ENCODE data around the gene KRTAP2-3.
"Not testable (repeated sequence)": the region's sequence is repeated elsewhere in the genome, so short reads cannot be mapped to it uniquely, and the experiment has no call there.

KRTAP2-3 gene, protein sequence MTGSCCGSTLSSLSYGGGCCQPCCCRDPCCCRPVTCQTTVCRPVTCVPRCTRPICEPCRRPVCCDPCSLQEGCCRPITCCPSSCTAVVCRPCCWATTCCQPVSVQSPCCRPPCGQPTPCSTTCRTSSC

DNA sequence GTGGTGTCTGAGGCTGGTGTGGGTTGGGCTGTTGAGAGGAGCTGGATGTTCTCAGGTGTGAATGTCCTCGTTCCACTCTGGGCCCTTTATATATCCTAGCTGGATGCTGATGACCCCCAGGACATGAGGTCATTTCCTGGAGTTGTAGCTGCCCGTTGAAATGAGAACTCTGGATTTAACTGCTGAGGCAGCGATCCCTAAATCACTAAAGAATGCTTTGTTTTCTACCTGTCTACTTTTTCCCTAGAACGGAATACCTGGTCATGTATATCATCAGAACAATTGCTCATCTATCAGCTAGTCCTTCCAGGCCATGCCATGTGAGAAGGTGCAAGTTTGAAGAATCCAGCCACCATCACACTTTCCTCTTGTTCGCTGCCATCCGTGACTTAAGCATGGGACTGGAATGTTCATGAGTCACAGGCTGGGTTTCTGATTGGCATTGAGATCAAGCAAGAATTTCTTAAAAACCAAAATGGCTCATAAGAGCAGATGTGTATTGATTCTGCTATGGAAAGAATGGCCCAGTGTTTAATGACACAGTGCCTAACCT, at the start of gene KRTAP2-3:
Gene KRTAP2-3, minus strand, starts transcription at position 63 of the 553 bp plus-strand sequence. CDS start 64 bp downstream, outside the sequence.
- no peak for DNase-seq (ENCODE audit: low read depth, low spot score)

DNA sequence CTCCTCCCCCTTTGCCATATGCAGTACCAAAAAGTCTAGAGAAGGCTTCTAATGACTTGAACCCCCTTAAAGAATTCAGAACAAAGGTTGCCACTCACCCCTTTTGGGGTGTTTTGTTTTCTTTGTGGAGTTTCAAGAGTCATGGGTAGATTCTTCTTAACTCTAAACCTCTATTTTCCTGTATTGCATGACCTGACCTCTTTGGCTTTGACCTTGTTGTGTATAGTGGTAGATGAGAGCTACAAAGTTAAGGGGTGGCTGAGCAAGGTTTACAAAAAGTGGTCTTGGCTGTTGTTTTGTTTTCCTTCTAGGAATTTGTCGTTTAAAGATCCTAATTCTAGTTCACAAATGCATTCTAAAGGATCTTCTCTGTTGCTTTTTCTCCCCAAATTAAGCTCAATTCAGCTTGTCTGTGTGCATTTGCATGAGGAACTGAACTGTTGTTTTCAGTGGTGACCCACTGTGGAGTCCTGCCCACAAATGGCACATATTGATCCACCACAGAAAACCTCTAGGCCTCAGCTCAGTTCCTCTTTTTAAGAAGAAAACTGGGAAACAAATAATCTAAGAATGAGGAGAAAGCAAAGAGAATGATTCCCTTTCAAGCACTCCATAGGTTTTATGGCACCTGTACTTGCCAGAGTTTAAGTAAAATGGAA, 48.9 kb upstream of the KRTAP2-3 start:
- not testable (repeated sequence) for DNase-seq (ENCODE audit: low read depth, low spot score)

DNA sequence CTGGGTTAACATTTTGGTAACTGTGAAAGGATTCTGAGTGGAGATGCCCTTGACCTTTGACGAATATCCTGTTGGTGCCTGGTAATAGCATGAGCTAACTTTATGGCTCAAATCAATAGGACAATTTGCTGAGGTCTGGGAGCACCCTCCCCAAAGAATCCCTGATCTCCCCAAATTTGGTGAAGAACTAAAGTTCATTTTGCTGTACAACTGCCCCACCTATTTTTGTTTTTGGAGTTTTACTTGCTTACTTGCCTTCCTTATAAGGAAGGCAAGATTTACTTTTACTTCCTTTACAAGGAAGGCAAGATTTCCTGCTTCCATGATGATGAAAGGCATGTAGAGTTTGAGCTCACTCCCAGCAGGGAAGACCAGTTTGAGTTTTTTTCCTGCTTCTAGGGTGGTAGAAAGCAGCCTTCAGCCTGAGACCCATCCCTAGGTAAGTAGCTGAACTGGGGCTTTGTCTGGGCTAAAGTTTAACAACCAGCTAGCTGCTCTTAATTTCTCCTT, 48.1 kb upstream of the KRTAP2-3 start:
- DNase-seq (ENCODE audit: low read depth, low spot score), result no peak

DNA sequence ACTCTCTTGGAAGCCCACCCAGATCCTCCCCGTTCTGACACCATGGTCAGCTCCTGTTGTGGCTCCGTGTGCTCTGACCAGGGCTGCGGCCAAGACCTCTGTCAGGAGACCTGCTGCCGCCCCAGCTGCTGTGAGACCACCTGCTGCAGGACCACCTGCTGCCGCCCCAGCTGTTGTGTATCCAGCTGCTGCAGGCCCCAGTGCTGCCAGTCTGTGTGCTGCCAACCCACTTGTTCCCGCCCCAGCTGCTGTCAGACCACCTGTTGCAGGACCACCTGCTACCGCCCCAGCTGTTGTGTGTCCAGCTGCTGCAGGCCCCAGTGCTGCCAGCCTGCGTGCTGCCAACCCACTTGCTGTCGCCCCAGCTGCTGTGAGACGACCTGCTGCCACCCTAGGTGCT, 45.4 kb upstream of the KRTAP2-3 start, which contains the start of gene KRTAP4-9:
Gene KRTAP4-9, plus strand, starts transcription at position 43 of the 400 bp plus-strand sequence. Its CDS starts 0 bp downstream, at position 43.
- not testable (repeated sequence) for DNase-seq (ENCODE audit: low read depth, low spot score)

DNA sequence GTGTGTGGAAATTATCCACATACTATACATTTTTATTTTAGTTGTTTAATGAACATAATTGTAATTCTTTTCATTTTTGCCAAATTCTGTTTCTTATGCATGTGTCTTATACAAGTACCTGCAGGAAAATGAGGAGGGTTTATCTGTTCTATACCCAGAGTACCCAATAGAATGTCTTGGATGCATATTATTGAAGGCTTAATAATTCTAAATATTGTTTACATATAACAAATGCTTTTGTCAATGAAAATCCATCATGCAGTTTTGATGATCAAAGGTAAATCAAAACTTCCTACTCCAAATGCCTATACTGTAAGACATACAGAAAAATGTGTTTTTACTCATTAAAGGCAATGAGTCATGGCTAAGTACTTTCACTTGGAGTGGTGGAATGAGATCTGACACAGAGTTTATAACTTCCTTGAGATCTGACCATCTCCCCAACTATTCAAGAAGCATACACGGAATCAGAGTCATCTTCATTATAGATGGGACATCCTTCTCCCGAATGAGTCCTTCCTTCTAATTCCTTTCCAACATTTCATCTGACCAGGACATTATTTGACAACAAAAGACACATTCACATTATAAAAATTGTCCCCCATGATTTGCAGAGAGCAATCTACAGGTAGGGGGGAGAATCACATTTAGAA, 44.6 kb upstream of the KRTAP2-3 start:
- not testable (repeated sequence) for DNase-seq (ENCODE audit: low read depth, low spot score)

DNA sequence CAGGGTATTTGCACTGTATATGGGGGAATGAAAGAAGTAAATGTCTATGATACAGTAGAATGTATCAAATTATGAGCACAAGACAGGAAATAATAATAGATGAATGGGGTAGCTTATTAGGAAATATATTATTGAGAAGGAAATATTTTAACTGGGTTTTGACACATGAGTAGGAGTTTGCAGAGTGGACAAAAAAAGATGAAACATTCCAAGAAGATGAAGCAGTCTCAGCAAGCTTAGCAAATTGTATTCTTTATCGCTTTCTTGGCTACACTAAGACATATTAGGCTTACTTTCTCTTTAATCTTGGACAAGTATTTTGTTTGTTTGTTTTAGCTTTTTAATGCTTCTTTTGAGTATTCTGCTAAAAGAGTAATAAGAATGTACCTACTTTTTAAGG, 44.0 kb upstream of the KRTAP2-3 start:
- DNase-seq (ENCODE audit: low read depth, low spot score), result no peak

DNA sequence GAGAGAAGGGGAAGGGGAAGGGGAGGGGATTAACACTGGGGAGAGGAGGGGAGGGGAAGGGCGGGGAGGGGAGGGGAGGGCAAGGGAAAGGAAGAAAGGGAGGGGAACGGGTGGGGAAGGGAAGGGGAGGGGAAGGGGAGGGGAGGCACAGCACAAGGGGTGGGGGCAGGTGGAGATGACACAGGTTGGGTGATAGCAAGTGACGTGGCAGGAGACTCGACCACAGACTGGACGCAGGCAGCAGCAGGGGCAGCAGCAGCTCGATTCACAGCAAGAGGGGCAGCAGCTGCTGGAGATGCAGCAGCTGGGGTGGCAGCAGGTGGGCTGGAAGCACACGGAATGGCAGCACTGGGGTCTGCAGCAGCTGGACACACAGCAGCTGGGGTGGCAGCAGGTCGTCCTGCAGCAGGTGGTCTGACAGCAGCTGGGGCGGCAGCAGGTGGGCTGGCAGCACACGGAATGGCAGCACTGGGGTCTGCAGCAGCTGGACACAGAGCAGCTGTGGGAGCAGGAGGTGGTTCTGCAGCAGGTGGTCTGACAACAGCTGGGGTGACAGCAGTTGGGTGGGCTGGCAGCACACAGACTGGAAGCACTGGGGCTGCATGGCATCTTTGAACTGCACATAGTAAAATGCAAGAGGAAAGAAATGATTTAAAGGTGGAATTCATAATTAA, 41.8 kb upstream of the KRTAP2-3 start, which contains the start of gene KRTAP4-16:
Gene KRTAP4-16, minus strand, starts transcription at position 624 of the 674 bp plus-strand sequence. Its CDS starts 0 bp downstream, at position 624.
- no peak for DNase-seq (ENCODE audit: low read depth, low spot score)

DNA sequence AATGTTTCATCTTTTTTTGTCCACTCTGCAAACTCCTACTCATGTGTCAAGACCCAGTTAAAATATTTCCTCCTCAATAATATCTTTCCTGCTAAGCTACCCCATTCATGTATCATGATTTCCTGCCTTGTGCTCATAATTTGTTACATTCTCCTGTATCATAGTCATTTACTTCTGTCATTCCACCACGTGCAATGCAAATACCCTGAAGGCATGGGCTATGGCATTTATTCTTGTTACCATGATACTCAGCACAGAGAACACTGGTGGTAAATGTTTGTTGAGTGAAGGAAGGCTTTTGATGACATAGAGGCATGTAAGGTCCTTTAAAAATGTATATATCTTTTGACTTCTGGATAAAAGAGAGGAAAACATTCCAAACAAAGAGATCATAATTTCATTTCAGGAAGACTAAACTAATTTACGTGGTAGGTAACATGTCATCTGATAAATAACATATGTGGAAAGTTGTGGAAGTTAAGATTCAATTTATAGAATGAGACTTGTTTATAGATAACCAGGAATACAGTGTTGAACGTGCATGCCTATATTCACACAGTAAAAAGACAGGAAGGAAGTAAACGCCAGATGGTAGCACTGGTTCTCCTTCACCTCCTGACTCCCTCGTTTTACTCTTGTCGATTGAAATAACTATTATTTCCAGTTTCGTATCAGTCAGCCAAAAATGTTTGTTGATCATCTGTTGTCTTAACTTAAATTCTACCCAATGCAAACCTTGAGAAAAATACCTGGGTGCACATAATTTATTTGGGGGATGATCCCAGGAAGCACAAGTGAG, 40.0 kb upstream of the KRTAP2-3 start:
- not testable (repeated sequence) for DNase-seq (ENCODE audit: low read depth, low spot score)

DNA sequence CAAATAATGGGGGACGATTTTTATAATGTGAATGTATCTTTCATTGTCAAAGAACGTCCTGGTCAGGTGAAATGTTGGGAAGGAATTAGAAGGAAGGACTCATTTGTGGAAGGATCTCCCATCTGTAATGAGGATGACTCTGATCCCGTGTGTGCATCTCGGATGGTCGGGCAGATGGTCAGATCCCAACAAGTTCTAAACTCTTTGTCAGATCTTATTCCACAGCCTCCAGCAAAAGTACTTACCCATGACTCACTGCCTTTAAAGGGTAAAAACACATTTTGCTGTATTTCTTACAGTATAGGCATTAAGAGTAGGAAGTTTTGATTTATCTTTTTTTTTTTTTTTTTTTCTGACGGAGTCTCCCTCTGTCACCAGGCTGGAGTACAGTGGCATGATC, 38.6 kb upstream of the KRTAP2-3 start:
- DNase-seq (ENCODE audit: low read depth, low spot score), result no peak

DNA sequence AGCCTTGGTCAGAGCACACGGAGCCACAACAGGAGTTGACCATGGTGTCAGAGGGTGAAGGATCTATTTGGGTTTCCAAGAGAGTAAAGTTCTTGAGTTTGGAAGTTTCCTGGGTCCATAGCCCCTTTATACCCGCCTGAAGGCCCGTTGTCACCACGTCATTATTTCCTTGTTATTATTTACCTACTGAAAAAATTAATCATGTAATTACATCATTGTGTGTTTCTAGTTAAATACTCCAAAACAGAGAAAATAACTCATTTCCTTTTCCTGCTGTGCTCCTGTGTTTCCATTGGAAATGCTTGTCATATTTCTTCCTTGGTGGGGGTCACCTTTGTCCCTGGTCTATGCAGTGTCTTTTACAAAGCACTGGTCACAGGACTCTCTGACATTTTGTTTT, 38.1 kb upstream of the KRTAP2-3 start, which contains the start of gene KRTAP4-8:
Gene KRTAP4-8, minus strand, starts transcription at position 101 of the 400 bp plus-strand sequence. Its CDS starts 58 bp downstream, at position 43.
- no peak for DNase-seq (ENCODE audit: low read depth, low spot score)

DNA sequence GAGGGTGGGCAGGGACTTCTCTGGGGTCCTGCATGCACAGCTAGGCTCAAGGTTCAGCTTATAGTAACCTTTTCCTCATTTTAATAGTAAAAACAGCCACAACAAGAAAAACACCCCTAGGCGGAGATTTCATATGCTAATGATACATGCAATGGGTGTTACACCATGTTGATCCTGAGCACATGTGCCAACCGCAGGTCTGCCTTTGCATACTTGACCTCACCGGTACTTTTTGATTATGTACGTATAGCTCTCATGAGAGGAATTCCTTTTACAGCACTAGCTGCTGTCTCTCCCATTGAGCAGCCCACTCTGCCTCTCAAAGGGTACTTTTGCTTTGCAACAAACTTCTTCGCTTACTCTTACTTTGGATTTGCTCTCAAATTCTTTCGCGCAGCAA, 36.1 kb upstream of the KRTAP2-3 start:
- DNase-seq (ENCODE audit: low read depth, low spot score), result no peak

DNA sequence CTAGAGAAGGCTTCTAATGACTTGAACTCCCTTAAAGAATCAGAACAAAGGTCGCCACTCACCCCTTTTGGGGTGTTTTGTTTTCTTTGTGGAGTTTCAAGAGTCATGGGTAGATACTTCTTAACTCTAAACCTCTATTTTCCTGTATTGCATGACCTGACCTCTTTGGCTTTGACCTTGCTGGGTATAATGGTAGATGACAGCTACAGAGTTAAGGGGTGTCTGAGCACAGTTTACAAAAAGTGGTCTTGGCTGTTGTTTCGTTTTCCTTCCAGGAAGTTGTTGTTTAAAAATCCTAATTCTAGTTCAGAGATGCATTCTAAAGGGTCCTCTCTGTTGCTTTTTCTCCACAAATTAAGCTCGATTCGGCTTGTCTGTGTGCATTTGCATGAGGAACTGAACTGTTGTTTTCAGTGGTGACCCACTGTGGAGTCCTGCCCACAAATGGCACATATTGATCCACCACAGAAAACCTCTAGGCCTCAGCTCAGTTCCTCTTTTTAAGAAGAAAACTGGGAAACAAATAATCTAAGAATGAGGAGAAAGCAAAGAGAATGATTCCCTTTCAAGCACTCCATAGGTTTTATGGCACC, 28.9 kb upstream of the KRTAP2-3 start:
- DNase-seq (ENCODE audit: low read depth, low spot score), result not testable (repeated sequence)

DNA sequence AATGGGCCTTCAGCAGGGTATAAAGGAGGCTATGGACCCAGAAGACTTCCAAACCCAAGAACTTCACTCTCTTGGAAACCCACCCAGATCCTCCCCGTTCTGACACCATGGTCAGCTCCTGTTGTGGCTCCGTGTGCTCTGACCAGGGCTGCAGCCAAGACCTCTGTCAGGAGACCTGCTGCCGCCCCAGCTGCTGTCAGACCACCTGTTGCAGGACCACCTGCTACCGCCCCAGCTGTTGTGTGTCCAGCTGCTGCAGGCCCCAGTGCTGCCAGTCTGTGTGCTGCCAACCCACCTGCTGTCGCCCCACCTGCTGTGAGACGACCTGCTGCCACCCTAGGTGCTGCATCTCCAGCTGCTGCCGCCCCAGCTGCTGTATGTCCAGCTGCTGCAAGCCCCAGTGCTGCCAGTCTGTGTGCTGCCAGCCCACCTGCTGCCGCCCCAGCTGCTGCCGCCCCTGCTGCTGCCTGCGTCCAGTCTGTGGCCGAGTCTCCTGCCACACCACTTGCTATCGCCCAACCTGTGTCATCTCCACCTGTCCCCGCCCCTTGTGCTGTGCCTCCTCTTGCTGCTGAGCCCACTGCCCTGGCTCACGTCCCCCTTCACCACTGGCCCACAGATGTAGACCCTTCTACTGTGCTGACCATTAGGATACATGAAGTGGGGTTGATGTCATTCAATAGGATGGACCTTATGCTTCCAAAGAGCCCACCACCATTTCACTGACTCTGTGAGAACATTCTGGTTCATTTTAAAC, 24.4 kb upstream of the KRTAP2-3 start, which contains the start of gene KRTAP4-7:
Gene KRTAP4-7, plus strand, starts transcription at position 51 of the 757 bp plus-strand sequence. Its CDS starts 57 bp downstream, at position 108.
- DNase-seq (ENCODE audit: low read depth, low spot score), result not testable (repeated sequence)

DNA sequence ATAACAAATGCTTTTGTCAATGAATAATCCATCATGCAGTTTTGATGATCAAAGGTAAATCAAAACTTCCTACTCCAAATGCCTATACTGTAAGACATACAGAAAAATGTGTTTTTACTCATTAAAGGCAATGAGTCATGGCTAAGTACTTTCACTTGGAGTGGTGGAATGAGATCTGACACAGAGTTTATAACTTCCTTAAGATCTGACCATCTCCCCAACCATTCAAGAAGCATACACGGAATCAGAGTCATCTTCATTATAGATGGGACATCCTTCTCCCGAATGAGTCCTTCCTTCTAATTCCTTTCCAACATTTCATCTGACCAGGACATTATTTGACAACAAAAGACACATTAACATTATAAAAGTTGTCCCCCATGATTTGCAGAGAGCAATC, 23.5 kb upstream of the KRTAP2-3 start:
- not testable (repeated sequence) for DNase-seq (ENCODE audit: low read depth, low spot score)

DNA sequence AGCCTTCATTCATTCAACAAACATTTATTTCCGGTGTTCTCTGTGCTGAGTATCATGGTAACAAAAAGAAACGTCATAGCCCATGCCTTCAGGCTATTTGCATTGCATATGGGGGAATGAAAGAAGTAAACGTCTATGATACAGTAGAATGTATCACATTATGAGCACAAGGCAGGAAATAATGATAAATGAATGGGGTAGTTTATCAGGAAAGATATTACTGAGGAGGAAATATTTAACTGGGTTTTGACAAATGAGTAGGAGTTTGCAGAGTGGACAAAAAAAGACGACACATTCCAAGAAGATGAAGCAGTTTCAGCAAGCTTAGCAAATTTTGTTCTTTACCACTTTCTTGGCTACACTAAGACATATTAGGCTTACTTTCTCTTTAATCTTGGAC, 22.7 kb upstream of the KRTAP2-3 start:
- DNase-seq (ENCODE audit: low read depth, low spot score), result no peak

DNA sequence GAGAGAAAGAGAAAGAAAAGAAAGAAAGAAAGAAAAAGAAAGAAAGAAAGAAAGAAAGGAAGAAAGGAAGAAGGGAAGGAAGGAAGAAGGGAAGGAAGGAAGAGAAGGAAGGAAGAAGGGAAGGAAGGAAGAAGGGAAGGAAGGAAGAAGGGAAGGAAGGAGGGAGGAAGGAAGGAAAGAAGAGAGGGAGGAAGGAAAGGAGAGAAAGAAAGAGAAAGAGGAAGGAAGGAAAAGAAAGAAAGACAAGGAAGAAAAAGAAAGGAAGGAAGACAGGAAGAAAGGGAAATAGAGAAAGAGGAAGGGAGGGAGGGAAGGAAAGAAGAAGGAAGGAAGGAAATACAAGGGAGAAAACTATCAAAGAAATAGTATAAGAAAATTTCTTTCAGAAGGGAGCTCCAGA, 16.9 kb upstream of the KRTAP2-3 start:
- DNase-seq (ENCODE audit: low read depth, low spot score), result no peak

DNA sequence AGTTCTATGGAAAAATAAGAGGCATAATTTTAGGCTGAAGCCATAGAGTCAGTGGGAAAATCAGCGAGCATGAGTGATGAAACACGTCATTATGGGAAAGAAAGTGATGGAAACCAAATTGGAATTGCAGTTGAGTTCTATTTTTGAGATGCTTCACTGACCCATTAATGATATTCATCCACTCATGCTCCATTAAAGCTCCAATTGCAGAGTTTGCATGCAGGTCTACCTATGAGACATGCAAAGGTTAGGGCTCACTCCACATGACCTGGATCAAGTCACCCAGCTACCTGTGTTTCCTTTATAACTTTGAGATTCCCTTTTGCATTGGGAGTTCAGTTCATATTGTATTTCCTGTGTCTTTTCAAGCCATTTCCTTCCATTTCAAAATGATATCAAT, 13.8 kb upstream of the KRTAP2-3 start:
- DNase-seq (ENCODE audit: low read depth, low spot score), result no peak

DNA sequence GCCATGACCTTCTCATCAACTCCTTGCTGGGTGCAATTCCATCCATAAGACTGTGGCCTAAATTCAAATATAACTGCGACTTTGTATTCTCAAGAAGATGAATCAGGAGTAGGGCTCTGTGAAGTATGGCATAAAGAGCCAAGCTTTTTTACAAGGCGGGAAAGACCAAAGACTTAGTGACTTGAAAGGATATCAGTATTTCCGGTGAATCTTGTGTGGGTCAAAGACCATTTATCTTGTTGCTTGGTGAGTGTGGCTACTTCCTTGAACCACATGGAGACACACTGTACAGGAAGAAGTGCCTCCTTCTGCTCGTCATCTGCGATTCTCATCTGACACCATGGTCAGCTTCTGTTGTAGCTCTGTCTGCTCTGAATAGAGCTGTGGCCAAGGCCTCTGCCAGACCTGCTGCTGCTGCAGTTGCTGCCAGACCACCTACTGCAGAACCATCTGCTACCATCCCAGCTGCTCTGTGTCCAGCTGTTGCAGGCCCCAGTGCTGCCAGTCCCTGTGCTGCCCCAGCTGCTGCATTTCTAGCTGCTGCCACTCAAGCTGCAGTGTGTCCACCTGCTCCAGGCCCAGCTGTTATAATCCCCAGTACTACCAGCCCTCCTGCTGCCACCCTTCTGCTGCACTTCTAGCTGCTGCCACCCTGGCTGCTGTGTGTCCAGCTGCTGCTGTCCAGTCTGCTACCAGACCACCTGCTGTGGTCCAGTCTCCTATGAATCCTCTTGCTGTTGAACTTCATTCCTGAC, 11.9 kb upstream of the KRTAP2-3 start:
- no peak for DNase-seq (ENCODE audit: low read depth, low spot score)

DNA sequence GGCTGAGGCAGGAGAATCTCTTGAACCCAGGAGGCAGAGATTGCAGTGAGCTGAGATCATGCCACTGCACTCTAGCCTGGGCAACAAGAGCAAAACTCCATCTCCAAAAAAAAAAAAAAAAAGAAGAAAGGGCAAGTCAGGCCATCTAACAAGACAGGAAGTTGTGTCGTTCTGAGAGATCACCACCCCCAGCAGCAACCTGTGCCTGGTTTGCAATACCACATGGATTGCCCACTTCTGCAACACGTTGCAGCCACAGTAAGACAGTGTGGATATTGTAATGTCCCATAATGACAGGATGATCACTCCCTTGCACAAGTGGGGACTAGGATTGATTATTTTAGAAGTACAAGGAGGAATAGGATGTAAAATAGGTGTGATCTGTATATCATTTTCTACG, 9.1 kb upstream of the KRTAP2-3 start:
- no peak for DNase-seq (ENCODE audit: low read depth, low spot score)
